Dedifferentiated amniotic fluid mesenchymal stem cell (primary cell): ENCODE measurements around the gene AGAP1.

ENCODE experiments used
- DNase-seq: peaks from one replicate; pipeline ENCODE4 v3.0.0-alpha.2; 2016; ENCODE audit errors: extremely low spot score

AGAP1 gene

GRCh38 chr2:235963853-235964577, 470.2 kb downstream of the AGAP1 start:
- no peak for DNase-seq

- no peak for DNase-seq
Observed at GRCh38 chr2:235964787-235965390, 471.0 kb downstream of the AGAP1 start.

GRCh38 chr2:235966396-235966795, 472.6 kb downstream of the AGAP1 start:
- DNase-seq = no peak

GRCh38 chr2:235966932-235967757, 473.3 kb downstream of the AGAP1 start:
- DNase-seq = no peak

- no peak for DNase-seq
Observed at GRCh38 chr2:235968155-235968554, 474.3 kb downstream of the AGAP1 start.

GRCh38 chr2:235968616-235969324, 474.9 kb downstream of the AGAP1 start:
- no peak for DNase-seq

- no peak for DNase-seq
Observed at GRCh38 chr2:235970204-235971040, 476.6 kb downstream of the AGAP1 start.

- no peak for DNase-seq
Observed at GRCh38 chr2:235976516-235976915, 482.7 kb downstream of the AGAP1 start.

GRCh38 chr2:235976956-235977355, 483.1 kb downstream of the AGAP1 start:
- no peak for DNase-seq

- no peak for DNase-seq
Observed at GRCh38 chr2:235977445-235977844, 483.6 kb downstream of the AGAP1 start.

GRCh38 chr2:235978022-235978421, 484.2 kb downstream of the AGAP1 start:
- no peak for DNase-seq

- DNase-seq = no peak
Observed at GRCh38 chr2:235979037-235979436, 485.2 kb downstream of the AGAP1 start.

GRCh38 chr2:235979753-235980435, 486.1 kb downstream of the AGAP1 start:
- no peak for DNase-seq

GRCh38 chr2:235981631-235982030, 487.8 kb downstream of the AGAP1 start:
- DNase-seq = no peak

- no peak for DNase-seq
Observed at GRCh38 chr2:235983016-235983415, 489.2 kb downstream of the AGAP1 start.

- DNase-seq = no peak
Observed at GRCh38 chr2:235984552-235984951, 490.7 kb downstream of the AGAP1 start.

GRCh38 chr2:235986361-235986760, 492.5 kb downstream of the AGAP1 start:
- DNase-seq = no peak

GRCh38 chr2:235988271-235989015, 494.6 kb downstream of the AGAP1 start:
- no peak for DNase-seq

- DNase-seq = no peak
Observed at GRCh38 chr2:235989591-235989990, 495.7 kb downstream of the AGAP1 start.

- no peak for DNase-seq
Observed at GRCh38 chr2:235990344-235990743, 496.5 kb downstream of the AGAP1 start.
